SW480 (cell line): ENCODE measurements around the gene TAGLN2.
"Not testable (repeated sequence)": the region's sequence is repeated elsewhere in the genome, so short reads cannot be mapped to it uniquely, and the experiment has no call there.

Experiments
- DNase-seq: peaks from one replicate; pipeline ENCODE4 v3.0.0-alpha.2; 2016; ENCODE audit warnings: low spot score

The TAGLN2 gene

DNA sequence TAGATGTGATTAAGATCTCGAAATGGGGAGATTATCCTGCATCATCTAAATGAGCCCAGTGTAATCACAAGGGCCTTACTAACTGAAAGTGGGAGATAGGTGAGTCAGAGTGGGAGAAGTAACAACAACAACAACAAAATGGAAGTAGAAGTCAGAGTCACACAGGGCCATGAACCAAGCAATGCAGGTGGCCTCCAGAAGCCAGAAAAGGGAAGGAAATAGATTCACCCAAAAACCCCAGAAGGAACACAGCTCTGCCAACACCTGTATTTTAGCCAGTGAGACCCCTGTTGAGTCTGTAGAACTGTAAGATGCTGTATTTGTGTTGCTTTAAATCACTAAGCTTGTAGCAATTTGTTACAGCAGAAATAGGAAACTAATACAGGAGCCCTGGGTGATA, 4.1 kb downstream of the TAGLN2 start:
- DNase-seq = no peak

DNA sequence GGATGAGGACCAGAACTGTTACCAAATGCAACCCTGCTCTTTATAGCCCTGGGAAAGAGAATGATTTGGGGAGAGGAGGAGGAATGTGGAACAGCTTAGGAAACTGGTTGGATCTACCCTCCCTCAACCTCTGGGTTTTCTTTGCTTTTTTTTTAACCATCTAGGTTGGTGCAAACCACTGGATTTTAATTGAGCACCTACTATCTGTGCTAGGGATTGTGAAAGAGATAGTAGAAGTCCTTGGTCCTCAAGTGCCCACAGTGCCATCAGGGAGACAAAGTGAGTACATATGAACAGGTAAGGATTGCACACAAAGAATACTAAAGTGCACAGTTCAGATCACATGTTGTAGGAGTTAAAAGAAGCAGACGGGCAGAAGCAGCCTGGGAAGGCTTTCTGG, 4.7 kb downstream of the TAGLN2 start:
- DNase-seq = no peak

DNA sequence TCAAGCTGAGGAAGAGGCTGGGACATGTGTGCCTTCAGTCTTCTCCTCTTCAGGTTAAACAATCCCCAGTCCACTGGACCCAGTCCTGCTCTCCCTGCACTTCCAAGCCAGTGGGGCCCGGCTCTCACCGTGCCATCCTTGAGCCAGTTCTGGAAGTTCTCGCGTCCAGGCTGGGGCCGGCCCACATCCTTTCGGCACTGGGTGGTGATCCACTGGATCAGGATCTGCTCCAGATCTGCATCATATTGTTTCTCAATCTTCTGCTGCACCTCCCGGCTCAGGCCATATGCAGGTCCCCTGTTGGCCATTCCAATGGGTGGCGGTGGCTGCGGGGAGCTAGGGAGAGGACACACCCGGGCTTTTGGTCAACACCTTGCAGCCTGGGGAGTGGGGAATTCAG, 5.1 kb downstream of the TAGLN2 start:
- DNase-seq = no peak

DNA sequence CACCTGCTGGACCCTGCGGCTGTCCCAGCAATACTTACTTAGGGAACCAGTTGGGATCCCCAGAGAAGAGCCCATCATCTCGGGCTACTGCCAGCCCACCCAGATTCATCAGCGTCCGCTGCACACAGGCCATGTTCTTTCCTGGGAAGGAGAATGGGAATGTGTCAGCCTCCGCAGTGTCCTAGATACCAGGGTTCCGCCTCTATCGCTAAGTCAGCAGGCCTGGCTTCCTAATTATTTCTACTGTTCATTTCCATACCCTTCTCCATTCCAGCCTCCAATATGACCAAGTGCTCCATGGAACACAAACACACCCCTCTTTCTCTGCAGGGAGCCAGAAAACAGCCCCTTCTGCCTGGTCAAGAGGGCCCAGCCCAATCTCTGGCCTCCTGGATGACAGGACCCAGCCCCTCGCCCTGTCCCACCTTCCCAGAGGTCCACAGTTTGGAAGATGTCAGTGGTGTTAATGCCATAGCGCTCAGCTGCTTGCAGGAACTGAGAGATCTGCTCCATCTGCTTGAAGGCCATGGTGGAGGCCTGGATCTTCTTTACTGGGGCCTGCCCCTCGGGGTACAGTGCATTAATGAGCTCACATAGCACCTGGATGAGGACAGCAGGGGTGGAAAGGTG, 6.0 kb downstream of the TAGLN2 start:
- DNase-seq = no peak

DNA sequence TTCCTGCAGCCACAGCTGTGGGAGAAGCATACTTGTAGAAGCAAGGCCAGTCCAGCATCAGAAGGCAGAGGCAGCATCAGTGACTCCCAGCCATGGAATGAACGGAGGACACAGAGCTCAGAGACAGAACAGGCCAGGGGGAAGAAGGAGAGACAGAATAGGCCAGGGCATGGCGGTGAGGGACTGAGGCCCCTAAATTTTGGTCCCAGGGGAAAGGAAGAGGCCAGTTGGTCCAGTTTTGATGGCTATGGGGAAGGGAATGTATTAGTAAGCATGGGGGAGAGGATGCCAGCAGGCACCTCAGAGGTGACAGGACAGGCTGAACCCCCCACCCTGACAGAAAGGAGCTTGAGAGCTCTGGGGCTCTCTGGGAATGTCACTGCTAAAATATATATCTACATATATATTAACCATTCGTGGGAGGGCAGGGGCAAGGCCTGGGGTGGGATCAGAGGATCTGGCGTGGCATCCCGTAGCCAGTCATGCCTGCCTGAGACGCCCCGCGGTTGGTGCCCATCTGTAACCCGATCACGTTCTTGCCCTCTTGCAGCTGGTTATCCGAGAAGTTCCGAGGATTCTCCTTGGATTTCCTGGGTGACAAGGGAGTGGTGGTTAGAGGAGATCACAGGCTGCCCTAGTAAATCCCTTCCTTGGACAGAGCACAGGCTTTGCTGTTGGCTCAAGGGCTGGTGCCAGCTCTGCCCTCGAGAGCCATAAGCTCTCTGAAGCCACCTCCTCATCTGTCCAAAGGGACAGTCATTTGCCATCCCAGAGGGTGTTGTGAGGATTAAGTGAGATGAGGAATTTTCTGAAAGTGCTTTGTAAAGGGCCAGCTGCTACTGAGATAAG, 6.7 kb downstream of the TAGLN2 start:
- no peak for DNase-seq

DNA sequence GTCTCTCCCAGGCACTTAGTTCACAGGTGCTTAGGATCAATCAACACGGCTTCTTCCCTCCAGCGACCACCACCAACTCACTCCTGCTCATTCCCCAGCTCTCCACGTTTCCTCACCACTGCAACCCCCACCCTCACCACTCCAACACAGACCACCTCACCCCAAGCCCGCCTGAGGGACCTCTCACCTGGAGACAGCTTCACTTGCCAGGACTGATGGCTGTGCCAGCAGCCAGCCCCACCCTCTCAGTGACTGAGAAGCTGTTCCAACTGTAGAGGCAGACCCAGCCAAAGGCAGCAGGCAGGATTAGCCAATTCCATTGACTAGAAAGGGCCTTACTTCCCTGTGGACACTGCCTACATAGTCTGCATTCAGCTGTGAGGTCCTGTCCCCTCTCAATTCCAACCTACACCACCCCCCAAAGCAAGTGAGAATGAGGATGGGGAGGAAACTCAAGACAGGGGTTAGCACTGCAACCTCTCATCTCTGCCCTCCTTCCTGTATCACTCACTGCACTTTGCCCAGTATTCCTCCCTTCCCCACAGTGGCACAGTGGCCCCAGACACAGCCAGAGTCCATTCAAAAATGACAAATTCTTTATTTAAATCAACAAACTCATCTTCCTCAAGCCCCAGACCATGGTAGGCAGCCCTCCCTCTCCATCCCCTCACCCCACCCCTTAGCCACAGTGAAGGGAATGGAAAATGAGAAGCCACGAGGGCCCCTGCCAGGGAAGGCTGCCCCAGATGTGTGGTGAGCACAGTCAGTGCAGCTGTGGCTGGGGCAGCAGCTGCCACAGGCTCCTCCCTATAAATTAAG, 7.6 kb downstream of the TAGLN2 start:
- DNase-seq = no peak

DNA sequence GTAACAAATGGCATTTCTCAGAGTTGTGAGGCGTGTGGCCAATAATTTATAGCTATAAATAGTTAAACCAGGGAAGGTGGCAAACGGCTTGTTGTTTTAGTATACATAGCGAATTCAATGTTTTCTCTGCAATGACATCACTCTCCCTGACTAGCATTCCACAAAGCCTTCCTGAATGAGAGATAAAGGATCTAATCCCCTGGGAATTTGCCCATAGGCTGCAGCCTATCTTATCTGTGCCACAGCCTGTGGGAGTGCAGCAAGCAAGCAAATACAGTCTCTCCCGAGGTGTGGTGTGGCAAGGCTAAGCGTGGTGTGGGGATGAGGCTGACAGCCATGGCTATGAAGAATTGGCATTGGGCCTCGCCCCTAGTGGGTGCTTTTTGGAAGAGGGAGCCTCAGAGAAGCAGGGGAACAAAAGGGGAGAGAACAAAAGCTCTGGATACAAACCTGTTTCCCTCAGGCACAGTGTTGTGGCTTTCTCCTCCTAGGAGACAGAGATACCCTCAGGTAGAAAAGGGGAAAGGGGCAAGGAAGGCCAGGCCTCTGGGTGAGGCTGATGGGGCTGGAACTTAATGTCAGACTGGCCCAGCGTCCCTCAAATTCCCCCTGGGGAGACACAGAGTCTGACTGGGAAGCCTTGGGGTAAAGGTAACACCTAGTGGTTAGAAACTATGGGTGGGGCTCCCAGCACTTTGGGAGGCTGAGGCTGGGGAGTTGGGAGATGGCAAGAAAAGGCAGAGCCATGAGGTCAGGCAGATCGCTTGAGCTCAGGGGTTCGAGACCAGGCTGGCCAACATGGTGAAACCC, 8.9 kb downstream of the TAGLN2 start:
- DNase-seq = peak; percentile 38

DNA sequence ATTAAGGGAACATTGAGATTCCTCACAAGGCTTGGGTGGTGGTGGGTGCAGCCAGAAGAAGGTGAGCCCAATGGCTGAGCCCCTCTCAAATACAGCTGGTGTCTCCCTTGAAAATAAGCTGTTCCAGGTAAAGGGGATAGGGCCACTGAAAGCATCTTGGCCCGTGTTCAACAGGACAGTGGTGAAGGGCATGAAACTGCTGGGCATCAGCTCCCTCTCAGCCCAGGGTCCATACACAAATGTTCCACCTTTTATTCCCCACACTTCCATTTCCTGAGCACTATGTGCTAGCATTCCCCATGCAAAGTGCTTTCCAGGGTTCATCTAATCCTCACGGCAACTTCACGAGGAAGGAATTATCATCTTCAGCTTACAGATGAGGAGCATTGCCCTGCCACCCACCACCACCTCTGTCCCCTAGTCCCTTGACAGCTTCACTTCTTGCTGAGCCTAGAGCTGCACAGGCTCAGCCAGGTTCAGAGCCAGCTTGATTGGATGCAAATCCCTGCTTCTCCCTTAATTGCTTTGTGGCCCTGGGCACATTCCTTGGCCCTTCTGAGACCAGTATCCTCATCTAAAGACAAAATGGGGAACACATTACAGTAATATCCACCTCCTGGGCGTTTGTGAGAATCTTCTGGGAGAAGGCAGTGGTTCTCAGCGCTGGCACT, 9.6 kb downstream of the TAGLN2 start:
- DNase-seq = no peak

DNA sequence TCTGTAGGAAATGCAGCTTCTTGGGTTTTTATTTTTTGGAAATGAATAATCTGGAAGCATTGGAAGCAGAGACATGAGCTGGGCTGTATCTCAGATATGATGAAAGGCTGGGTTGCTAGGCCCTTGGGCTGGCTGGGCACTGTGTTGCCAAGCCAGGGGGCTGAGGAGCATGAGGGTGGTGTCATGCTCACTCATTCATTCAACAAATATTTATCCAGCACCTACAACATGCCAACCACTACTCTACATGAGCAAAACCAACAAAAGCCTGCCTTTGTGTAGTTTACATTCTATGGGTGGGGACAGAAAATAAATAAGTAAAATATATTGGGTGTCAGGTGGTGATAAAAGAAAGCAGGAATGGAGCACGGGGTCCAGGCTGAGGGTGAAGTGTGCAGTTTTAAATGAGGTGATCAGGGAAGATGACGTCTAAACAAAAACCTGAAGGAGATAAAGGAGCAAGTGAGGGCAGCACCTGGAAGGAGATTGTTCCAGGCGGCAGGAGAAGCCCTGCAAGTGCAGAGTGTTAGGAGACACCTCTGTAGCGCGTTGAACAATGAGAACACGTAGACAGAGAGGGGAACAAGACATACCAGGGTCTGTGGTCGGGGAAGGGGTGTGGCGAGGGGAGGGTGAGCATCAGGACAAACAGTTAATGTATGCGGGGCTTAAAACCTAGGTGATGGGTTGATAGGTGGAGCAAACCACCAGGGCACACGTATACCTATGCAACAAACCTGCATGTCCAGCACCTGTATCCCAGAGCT, 10.9 kb downstream of the TAGLN2 start:
- no peak for DNase-seq

DNA sequence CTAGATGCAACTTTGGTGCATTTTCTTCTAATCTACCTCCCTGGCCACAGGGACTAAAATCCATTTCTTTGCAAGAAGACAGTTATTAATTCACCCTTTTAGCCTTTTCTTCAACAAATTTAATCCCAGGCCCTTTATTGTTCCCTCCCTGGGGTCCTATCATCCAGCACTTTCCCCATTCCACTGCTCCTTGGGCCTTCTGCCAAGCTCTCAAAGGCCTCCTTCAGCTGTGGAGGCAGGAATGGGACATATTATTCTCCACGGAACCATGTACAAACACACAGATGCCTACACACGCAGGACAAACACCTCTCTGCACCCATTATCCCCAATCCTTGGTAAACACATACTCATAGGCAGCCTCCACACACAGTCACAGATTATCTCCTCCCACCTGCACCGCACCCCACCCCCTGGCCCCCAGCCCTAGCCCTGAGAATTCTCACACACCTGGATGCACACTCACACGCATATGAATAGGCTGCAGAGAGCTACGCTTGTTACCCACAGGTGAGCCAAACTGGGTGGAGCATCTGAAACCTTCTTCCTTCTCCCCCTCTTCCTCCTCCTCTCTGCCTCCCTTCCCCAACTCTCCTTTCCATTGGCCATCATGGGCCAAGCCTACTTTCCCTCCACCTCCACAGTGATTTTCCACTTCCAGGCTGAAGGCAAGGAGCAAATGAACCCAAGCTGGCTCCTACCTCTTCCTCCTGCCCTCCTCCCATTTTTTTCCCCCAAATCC, 11.7 kb downstream of the TAGLN2 start:
- no peak for DNase-seq

DNA sequence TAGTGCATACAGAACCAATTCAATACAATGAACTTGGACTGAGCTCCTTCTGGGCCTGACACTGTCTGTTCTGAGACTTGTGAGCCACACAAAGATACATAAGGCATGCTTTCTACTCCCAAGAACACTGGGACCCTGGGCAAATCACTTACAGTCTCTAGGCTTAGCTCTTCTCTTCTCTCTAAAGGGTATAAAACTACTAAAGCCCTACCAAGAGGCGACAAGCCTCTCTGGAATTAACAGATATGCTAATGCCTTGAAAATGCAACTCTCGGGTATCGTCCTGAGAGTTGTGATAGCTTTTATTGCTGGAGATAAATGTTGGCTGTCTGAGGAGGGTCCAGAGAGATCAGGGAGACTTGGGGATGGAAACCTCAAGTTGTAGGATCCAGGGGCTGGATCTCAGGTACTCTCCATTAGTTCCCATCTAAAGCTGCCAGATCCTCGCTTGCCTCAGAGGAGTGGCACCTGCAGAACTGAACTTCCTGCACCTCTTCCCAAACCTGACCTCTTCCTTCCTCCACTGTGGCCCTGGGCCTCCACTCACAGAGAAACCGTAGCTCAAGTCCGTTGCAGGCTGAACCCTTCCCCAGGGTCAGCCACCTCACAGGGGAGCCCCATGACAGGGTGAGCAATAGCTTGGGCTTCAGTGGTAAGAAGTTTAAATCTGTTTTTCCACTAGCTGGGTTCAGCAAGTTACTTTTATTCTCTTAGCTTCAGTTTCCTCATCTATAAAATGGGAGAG, 13.8 kb downstream of the TAGLN2 start:
- DNase-seq = no peak

DNA sequence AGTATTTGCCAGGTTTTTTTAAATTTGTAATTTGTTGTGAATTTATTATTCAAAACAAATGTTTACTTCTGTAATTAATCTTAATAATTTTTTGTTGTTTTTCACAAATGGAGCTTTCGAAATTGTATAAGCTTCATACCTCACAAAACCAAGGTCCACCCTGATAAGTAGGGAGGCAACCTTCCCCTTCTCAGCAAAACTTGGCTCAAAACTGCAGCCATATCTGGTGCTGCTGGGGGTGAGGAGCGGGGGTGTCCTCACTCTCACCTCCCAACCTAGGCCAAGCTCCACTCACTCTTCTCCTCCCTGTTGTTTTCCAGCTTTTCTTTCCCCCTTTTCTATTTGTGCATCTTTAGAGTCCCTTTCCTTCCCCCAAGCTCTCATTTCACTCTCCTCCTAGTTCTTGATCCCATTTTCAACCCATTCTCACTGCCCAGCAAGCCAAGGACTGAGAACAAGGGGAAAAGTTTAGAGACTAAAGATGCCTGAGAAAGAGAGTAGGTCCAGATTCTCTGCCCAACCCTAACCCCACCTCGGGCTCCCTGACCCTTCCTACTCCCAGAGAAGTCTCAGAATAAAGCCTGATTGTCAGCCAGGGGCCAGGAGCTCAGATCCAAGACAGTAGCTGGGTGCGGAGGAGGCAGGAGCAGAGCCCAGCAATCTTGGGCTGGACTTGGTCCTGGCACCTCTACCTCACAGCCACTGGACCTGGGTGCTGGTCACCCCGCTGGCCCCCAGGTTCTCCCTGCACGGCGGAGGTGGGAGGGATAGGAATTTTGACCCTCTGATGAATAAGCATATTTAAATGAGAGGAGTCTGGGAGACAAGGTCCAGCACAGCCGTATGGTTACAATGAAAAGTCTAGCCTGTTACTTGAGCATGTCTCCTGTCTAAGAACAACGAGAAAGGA, 17.0 kb downstream of the TAGLN2 start:
- no peak for DNase-seq

DNA sequence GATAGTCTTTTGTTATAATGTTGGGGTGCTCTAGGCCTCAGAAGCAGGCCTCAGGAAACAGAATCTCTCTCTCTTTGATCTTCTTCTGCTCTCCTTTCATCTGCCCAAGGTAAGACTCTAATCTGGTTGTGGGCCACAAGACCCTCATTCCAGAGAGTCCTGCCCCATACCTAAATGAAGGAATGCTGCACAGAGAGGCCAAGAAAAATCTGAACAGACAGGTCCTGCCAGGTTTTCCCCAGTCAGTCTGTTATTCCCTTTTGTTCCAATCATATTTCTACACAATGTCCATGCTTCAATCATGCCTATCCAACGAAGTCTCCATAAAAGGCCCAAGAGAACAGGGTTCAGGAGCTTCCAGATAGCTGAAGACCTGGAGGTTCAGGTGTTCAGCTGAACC, 18.3 kb downstream of the TAGLN2 start:
- no peak for DNase-seq

DNA sequence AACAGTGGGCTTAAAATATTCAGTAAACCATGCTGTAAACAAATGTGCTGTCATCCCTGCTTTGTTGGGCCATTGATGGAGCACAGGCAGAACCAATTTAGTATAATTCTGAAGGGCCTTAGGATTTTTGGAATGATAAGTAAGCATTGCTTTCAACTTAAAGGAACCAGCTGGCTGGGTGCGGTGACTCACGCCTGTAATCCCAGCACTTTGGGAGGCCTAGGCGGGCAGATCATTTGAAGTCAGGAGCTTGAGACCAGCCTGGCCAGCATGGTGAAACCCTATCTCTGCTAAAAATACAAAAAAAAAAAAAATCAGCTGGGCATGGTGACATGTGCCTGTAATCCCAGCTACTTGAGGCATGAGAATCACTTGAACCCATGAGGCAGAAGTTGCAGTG, 21.3 kb downstream of the TAGLN2 start:
- DNase-seq = not testable (repeated sequence)

DNA sequence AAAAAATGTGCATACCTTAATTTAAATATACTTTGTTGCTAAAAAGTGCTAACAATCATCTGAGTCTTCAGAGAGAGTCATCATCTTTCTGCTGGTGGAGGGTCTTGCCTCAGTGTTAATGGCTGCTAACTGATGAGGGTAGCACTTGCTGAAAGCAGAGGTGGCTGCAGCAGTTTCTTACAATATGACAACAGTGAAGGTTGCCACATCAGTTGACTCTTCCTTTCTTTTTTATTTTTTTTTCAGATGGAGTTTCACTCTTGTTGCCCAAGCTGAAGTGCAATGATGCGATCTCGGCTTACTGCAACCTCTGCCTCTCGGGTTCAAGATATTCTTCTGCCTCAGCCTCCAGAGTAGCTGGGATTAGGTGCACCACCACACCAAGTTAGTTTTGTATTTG, 22.8 kb downstream of the TAGLN2 start:
- DNase-seq = no peak

DNA sequence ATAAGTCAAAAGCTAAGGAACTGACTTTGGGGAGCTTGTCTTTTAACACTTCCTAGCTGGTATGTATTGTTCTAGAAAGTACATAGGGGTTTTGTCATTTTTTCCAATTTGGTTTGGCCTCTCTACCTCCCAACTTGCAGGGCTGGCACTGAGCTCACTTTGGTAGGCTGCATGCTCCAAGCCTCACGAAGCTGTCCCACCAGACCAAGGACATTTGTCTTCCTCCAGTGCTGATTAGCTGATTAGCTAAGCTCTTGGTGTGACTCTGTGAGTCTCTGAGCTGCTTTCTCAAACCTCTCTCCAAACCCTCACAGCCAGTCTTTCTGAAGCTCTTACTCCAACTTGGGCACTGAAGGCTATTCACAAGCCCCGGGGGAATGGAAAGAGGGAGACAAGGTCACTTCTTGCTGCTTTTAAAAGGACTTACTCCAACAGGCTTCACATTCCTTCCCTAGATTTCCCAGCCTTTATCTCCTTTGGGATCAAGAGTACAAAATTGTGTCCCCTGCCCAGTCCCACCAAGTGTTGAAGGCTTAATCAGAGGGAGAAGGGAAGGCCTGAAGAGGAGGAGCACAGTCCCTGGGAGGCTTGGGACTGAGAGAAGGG, 24.4 kb downstream of the TAGLN2 start:
- DNase-seq = no peak

DNA sequence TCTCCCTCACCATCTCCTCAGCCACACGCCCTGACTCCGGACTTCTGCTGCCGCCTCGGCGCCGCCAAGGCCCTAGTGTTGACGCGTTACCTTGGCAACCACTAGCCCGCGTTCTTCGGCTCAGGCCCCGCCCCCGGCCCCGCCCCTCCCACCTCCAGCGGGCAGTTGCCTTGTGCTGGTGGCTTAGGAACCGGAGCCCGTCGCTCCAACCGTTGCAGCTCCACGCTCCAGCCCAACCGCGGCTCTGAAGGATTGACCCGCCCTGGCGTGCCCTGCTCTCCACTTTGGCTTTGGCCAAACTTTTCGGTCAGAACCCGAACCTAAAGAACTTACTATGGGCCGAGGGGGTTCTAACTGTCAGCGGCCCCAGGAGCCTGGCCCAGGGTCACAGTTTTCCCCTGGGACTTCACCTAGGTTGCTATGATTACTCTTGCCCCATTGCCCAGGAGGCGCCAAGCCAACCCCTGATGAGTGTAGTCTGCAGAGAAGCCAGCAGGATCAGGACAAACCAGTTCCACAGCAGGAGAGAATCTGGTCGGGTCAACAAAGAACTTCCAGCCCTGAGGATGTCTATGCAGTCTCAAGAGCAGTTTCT, 25.1 kb downstream of the TAGLN2 start, which contains the start of gene CFAP45:
Gene CFAP45 (minus strand): TSS at position 80 of the 595 bp plus-strand sequence. CDS start 67 bp downstream, at position 13.
- no peak for DNase-seq
